IMR-90 (cell line): Measurements from ENCODE around the gene GPRIN3. TPM values are rescaled to one million over a fixed set of nuclear protein-coding genes. Genes with fewer than 3 reads are reported as not detected.

Experiments
- ATAC-seq: fragments of 200-7000 bp; cut with Tn5 transposase; 2 replicates; pipeline ENCODE4 v1.9.1; 2020; ENCODE audit warnings: low read depth, mild to moderate bottlenecking, moderate library complexity
- BruUV-seq: library from RNA; stranded (reverse); fragments of 400-500 nt; replicated peaks from 2 replicates; lab custom pipeline; 2021; lab: Mats Ljungman, UMichigan
- CTCF ChIA-PET: fragments of 300-600 bp; formaldehyde crosslinking; extraction: SDS; loops from one replicate; lab custom pipeline; 2021; ENCODE audit warnings: antibody characterized with exemption; lab: Yijun Ruan, JAX
- POLR2A ChIA-PET: fragments of 300-600 bp; sonication (Branson Sonifier 250); formaldehyde crosslinking; loops from one replicate; lab custom pipeline; 2022; ENCODE audit warnings: antibody characterized with exemption; ENCODE audit not compliant: unreplicated experiment; lab: Charles Lee
- DNase-seq: peaks from one replicate; pipeline ENCODE4 v3.0.0; 2013
- H2AFZ ChIP-seq: replicated peaks from 2 replicates; pipeline ENCODE3; 2013; ENCODE audit warnings: low read length, mild to moderate bottlenecking; ENCODE audit not compliant: poor library complexity
- H2AK5ac ChIP-seq: 2 replicates; pipeline ENCODE4 v1.6.1; 2013; ENCODE audit warnings: low read depth, low read length, inconsistent platforms
- H2AK9ac ChIP-seq: replicated peaks from 2 replicates; pipeline ENCODE3; 2013; ENCODE audit warnings: mild to moderate bottlenecking, low read depth, low read length, moderate library complexity; ENCODE audit not compliant: poor library complexity
- H2BK120ac ChIP-seq: 2 replicates; pipeline ENCODE4 v1.6.1; 2013; ENCODE audit warnings: low read depth, low read length, inconsistent platforms
- H2BK15ac ChIP-seq: 3 replicates; pipeline ENCODE4 v1.6.1; 2013; ENCODE audit warnings: low read depth, low read length, inconsistent platforms
- H2BK20ac ChIP-seq: 2 replicates; pipeline ENCODE4 v1.6.1; 2013; ENCODE audit warnings: low read depth, mild to moderate bottlenecking, inconsistent platforms, low read length, moderate library complexity
- H2BK5ac ChIP-seq: 2 replicates; pipeline ENCODE4 v1.6.1; 2013; ENCODE audit warnings: mild to moderate bottlenecking, low read depth, low read length, inconsistent platforms; ENCODE audit not compliant: poor library complexity, severe bottlenecking
- H3K14ac ChIP-seq: replicated peaks from 2 replicates; pipeline ENCODE4 v1.6.1; 2013; ENCODE audit warnings: low read depth, low read length, inconsistent platforms
- H3K18ac ChIP-seq: 2 replicates; pipeline ENCODE4 v1.6.1; 2013; ENCODE audit warnings: low read depth, low read length, control low read depth
- H3K23ac ChIP-seq: 2 replicates; pipeline ENCODE4 v1.6.1; 2013; ENCODE audit warnings: low read depth, low read length, inconsistent platforms
- H3K27ac ChIP-seq: 2 replicates; pipeline ENCODE4 v1.5.1; 2013; ENCODE audit warnings: mild to moderate bottlenecking, control low read depth, low read length; ENCODE audit not compliant: insufficient read depth
- H3K27me3 ChIP-seq: 2 replicates; pipeline ENCODE4 v1.6.1; 2013; ENCODE audit warnings: low read length; ENCODE audit not compliant: control insufficient read depth, insufficient read depth
- H3K36me3 ChIP-seq: 2 replicates; pipeline ENCODE4 v1.6.1; 2013; ENCODE audit warnings: low read length, mixed read lengths; ENCODE audit not compliant: control insufficient read depth, insufficient read depth
- H3K4ac ChIP-seq: 2 replicates; pipeline ENCODE4 v1.6.1; 2013; ENCODE audit warnings: low read depth, low read length, inconsistent platforms
- H3K4me1 ChIP-seq: 2 replicates; pipeline ENCODE4 v1.6.1; 2013; ENCODE audit warnings: low read length, mixed read lengths; ENCODE audit not compliant: control insufficient read depth, insufficient read depth
- H3K4me2 ChIP-seq: 2 replicates; pipeline ENCODE4 v1.6.1; 2013; ENCODE audit warnings: low read depth, mild to moderate bottlenecking, control low read depth, low read length, moderate library complexity
- H3K4me3 ChIP-seq: 2 replicates; pipeline ENCODE4 v1.5.1; 2013; ENCODE audit warnings: low read depth, mild to moderate bottlenecking, control low read depth, low read length, moderate library complexity; ENCODE audit not compliant: insufficient read depth
- H3K56ac ChIP-seq: 2 replicates; pipeline ENCODE4 v1.6.1; 2013; ENCODE audit warnings: low read length, inconsistent platforms; ENCODE audit not compliant: insufficient read depth; ENCODE audit errors: extremely low read depth
- H3K79me1 ChIP-seq, 2 experiments: 2 replicates each; pipeline ENCODE4 v1.6.1; 2013; ENCODE audit warnings: low read length in 2 of 2, inconsistent platforms in 1 of 2, low read depth in 1 of 2
- H3K9ac ChIP-seq: 2 replicates; pipeline ENCODE4 v1.6.1; 2013; ENCODE audit warnings: low read depth, low read length, control low read depth
- H3K9me1 ChIP-seq: 2 replicates; pipeline ENCODE4 v1.6.1; 2013; ENCODE audit warnings: low read length, inconsistent platforms; ENCODE audit not compliant: insufficient read depth
- H3K9me3 ChIP-seq: 2 replicates; pipeline ENCODE4 v1.6.1; 2013; ENCODE audit warnings: low read length; ENCODE audit not compliant: control insufficient read depth, insufficient read depth
- H4K20me1 ChIP-seq: 2 replicates; pipeline ENCODE4 v1.6.1; 2013; ENCODE audit warnings: low read length, inconsistent platforms; ENCODE audit not compliant: insufficient read depth
- H4K5ac ChIP-seq: 2 replicates; pipeline ENCODE4 v1.6.1; 2013; ENCODE audit warnings: mild to moderate bottlenecking, low read depth, low read length, control low read depth
- H4K8ac ChIP-seq, 2 experiments: 2 replicates each; pipeline ENCODE4 v1.6.1; 2013; ENCODE audit warnings: low read depth in 2 of 2, low read length in 2 of 2, control low read depth in 1 of 2, inconsistent platforms in 1 of 2
- H4K91ac ChIP-seq: 2 replicates; pipeline ENCODE4 v1.6.1; 2013; ENCODE audit warnings: low read depth, low read length, inconsistent platforms; ENCODE audit not compliant: insufficient read depth
- CTCF ChIP-seq: conservative IDR thresholded peaks from 2 replicates; pipeline ENCODE4 v1.5.1; 2012; ENCODE audit warnings: mild to moderate bottlenecking, low read depth, low read length, improper control_type of control experiment
- MAZ ChIP-seq: IDR thresholded peaks from 2 replicates; pipeline ENCODE4 v1.6.1; 2012; ENCODE audit warnings: low read depth, mild to moderate bottlenecking, low read length, improper control_type of control experiment, moderate library complexity, borderline replicate concordance
- RAD21 ChIP-seq: IDR thresholded peaks from 2 replicates; pipeline ENCODE4 v1.6.1; 2012; ENCODE audit warnings: low read length, improper control_type of control experiment
- RFX5 ChIP-seq: IDR thresholded peaks from 2 replicates; pipeline ENCODE4 v1.8.0; 2012; ENCODE audit warnings: low read depth, mild to moderate bottlenecking, low read length, moderate library complexity
- USF2 ChIP-seq: fragments of 150-350 bp; IDR thresholded peaks from 2 replicates; pipeline ENCODE4 v1.6.1; 2017; ENCODE audit warnings: mild to moderate bottlenecking, antibody characterized with exemption, low read length, low read depth
- WGBS, 2 experiments: methylation state at CpG; one replicate each; pipeline versions ENCODE4 v1.1.5 to v1.1.7; 2013; ENCODE audit warnings: missing lambda C conversion rate in 2 of 2; ENCODE audit not compliant: insufficient read length in 1 of 2; ENCODE audit errors: extremely low coverage in 2 of 2; 5-methylcytosine and 5-hydroxymethylcytosine counted together
- dilution Hi-C: fragments of 300-500 bp; cut with HindIII; formaldehyde crosslinking; loops from one replicate; pipeline ENCODE4 v1.14.3; 2018; ENCODE audit warnings: low sequenced_read_pairs; ENCODE audit not compliant: unreplicated experiment
- in situ Hi-C: fragments of 300-500 bp; cut with MboI; formaldehyde crosslinking; loops from 3 replicates; pipeline ENCODE4 v1.14.3; 2019; ENCODE audit warnings: low sequenced_read_pairs, inconsistent platforms, mixed read lengths
- intact Hi-C: fragments of 100-400 bp; cut with micrococcal nuclease; formaldehyde crosslinking; loops from 2 replicates; pipeline ENCODE4 v1.10.0; 2022
- polyA plus RNA-seq, 3 experiments: library from polyadenylated mRNA; depleted of rRNA; stranded (reverse); fragments of >200 nt; gene quantifications; 2 replicates each; pipeline ENCODE4 v1.2.3, GENCODE V29; 2012; ENCODE audit warnings: low replicate concordance in 1 of 3
- total RNA-seq: library from RNA; depleted of rRNA; stranded (reverse); fragments of >200 nt; gene quantifications from 2 replicates; pipeline ENCODE4 v1.2.3, GENCODE V29; 2012

Gene GPRIN3
- total and polyA plus RNA-seq, 2 of the 4 experiments (the other 2 are of a cell fraction), result under 0.01 TPM; not detected in 1

- Histone ChIP-seq H2AK9ac (no peak overlapping the region), H2BK120ac (no peak overlapping the region), H2BK15ac (no peak overlapping the region), H4K5ac (no peak overlapping the region), H3K4me1 (no peaks in the 10 kb centered on the region), H3K23ac (no peak overlapping the region), H3K14ac (no peak overlapping the region), H3K56ac (no peak overlapping the region), H3K79me1 (no peaks in the 10 kb centered on the region), H3K9ac (no peak overlapping the region), H2AFZ (no peak overlapping the region), H3K9me3 (no peaks in the 10 kb centered on the region), H3K27me3 (peaks cover 2% of the 10 kb centered on the region), H4K8ac (no peak overlapping the region), H3K36me3 (no peaks in the 10 kb centered on the region), H4K91ac (no peak overlapping the region), H2BK20ac (no peak overlapping the region), H3K4ac (no peak overlapping the region), H3K9me1 (no peaks in the 10 kb centered on the region), H3K27ac (no peak overlapping the region), H3K4me3 (no peak overlapping the region), H2AK5ac (no peak overlapping the region), H3K4me2 (no peak overlapping the region), H2BK5ac (no peak overlapping the region), H3K18ac (no peak overlapping the region), H4K20me1 (no peaks in the 10 kb centered on the region)
- BruUV-seq, result no TSS peak
- no peak for ATAC-seq
- no peak for DNase-seq
- ChIA-PET POLR2A (no interaction called here), CTCF (no interaction called here)
- WGBS, 2 experiments, result no CpG with 5 or more reads among the region's 4 CpGs
- intact Hi-C loops (loop anchor here (10.0 kb wide), 1 partner anchor 651 kb away; no protein-coding TSS in a partner anchor), dilution Hi-C loops (no loop called here), in situ Hi-C loops (no loop called here)
- no peak for TF ChIP-seq MAZ
- TF ChIP-seq USF2, result no peak
- no peak for TF ChIP-seq CTCF
- TF ChIP-seq RAD21, result no peak
- TF ChIP-seq RFX5, result no peak
Measured at GRCh38 chr4:89253311-89253710, 54.3 kb downstream of the GPRIN3 start.
